Esophagus squamous epithelium (tissue), 5 donors: ENCODE data around the gene DPP9. TPM values are rescaled to one million over a fixed set of nuclear protein-coding genes. Genes with fewer than 3 reads are reported as not detected.

ENCODE experiments used
- DNase-seq: peaks from one replicate; lab custom pipeline; 2025; lab: John Stamatoyannopoulos, UW
- H3K27ac ChIP-seq, 4 donors: fragments of 200-600 bp; sonication (generic); one replicate each; pipeline ENCODE4 v1.5.1; 2016 to 2019; ENCODE audit warnings: mild to moderate bottlenecking in 1 of 4
- H3K27me3 ChIP-seq, 4 donors: fragments of 200-600 bp; sonication (generic); 1 replicate in 3 of 4; 2 replicates in 1 of 4; pipeline versions ENCODE4 v1.5.1 to v1.6.0; 2017 to 2021; ENCODE audit warnings: antibody characterized with exemption in 1 of 4
- H3K36me3 ChIP-seq, 3 donors: fragments of 200-600 bp; sonication (generic); one replicate each; pipeline ENCODE4 v1.5.1; 2016 to 2019
- H3K4me1 ChIP-seq, 3 donors: fragments of 200-600 bp; sonication (generic); one replicate each; pipeline ENCODE4 v1.5.1; 2017 to 2019
- H3K4me3 ChIP-seq, 4 donors: fragments of 200-600 bp; sonication (generic); 1 replicate in 3 of 4; 2 replicates in 1 of 4; pipeline ENCODE4 v1.5.1; 2016 to 2019; ENCODE audit warnings: mild to moderate bottlenecking in 2 of 4, moderate library complexity in 1 of 4
- H3K9me3 ChIP-seq, 3 donors: fragments of 200-600 bp; sonication (generic); one replicate each; pipeline ENCODE4 v1.5.1; 2016 to 2019
- CTCF ChIP-seq, 6 experiments: fragments of 450-650 bp in 4 of 6; fragments of 200-600 bp in 2 of 6; sonication (generic) in 2 of 6; IDR thresholded peaks; one replicate each; pipeline ENCODE4 v1.5.1; 2016 to 2019; ENCODE audit warnings: antibody characterized with exemption in 6 of 6, mild to moderate bottlenecking in 4 of 6, moderate library complexity in 4 of 6
- POLR2A ChIP-seq, 4 donors: fragments of 450-650 bp; IDR thresholded peaks; one replicate each; pipeline ENCODE4 v1.6.1; 2017; ENCODE audit warnings: antibody characterized with exemption in 4 of 4, mild to moderate bottlenecking in 4 of 4, moderate library complexity in 3 of 4
- WGBS, 2 donors: methylation state at CpG; one replicate each; pipeline ENCODE4 v1.1.5; 2018; 5-methylcytosine and 5-hydroxymethylcytosine counted together
- intact Hi-C: fragments of 100-400 bp; cut with DNase I; formaldehyde crosslinking; loops from one replicate; pipeline ENCODE4 v1.15.0; 2022
- total RNA-seq, 4 donors: library from RNA; depleted of rRNA; stranded (reverse); fragments of >200 nt; gene quantifications; one replicate each; pipeline ENCODE4 v1.1.0, GENCODE V29; 2016
- donor health status: DM: yes; HTN: yes; CAD: no.

The DPP9 gene
- total RNA-seq, 4 donors from 2014 or later = 32.8 to 51.5 (median 47.7) TPM

- Histone ChIP-seq H3K36me3 (peaks cover 22 to 95% (median 44%) of the 10 kb centered on the region in 3 donors), H3K27ac (no peak overlapping the region), H3K9me3 (peaks cover 0 to 4% (median 0%) of the 10 kb centered on the region in 3 donors), H3K4me1 (no peaks in the 10 kb centered on the region), H3K4me3 (no peak overlapping the region), H3K27me3 (no peaks in the 10 kb centered on the region)
- TF ChIP-seq CTCF (IDR thresholded peaks at IDR 0.05) = no peak
- TF ChIP-seq POLR2A (IDR thresholded peaks at IDR 0.05) = no peak
- 88 to 89% methylated on average over 6 of the region's 6 CpGs for WGBS, 2 donors
- intact Hi-C loops = no loop called here
- DNase-seq = no peak
Observed at GRCh38 chr19:4662812-4663211, 60.8 kb downstream of the DPP9 start.

GRCh38 chr19:4662020-4662695 lies 61.5 kb downstream of the DPP9 start:
- H3K4me3 ChIP-seq = no peak overlapping the region
- no peak for DNase-seq
- peaks cover 0 to 4% (median 0%) of the 10 kb centered on the region in 3 donors for H3K9me3 ChIP-seq
- H3K36me3 ChIP-seq = peaks cover 22 to 95% (median 47%) of the 10 kb centered on the region in 3 donors
- 77 to 95% methylated on average over 9 to 13 of the region's 20 CpGs for WGBS, 2 donors
- TF ChIP-seq CTCF (IDR thresholded peaks at IDR 0.05) (no peak), POLR2A (IDR thresholded peaks at IDR 0.05) (no peak)
- no peaks in the 10 kb centered on the region for H3K4me1 ChIP-seq
- H3K27me3 ChIP-seq = no peaks in the 10 kb centered on the region
- intact Hi-C loops = no loop called here
- H3K27ac ChIP-seq = no peak overlapping the region

- Histone ChIP-seq H3K36me3 (peaks cover 16 to 95% (median 43%) of the 10 kb centered on the region in 3 donors), H3K27ac (no peak overlapping the region), H3K9me3 (peaks cover 0 to 4% (median 0%) of the 10 kb centered on the region in 3 donors), H3K27me3 (no peaks in the 10 kb centered on the region), H3K4me1 (no peaks in the 10 kb centered on the region), H3K4me3 (no peak overlapping the region)
- intact Hi-C loops = no loop called here
- TF ChIP-seq CTCF (IDR thresholded peaks at IDR 0.05) (no peak), POLR2A (IDR thresholded peaks at IDR 0.05) (no peak)
- 74% methylated on average over 4 of the region's 4 CpGs; no CpG with 5 or more reads in 1 of the 2 donors for WGBS, 2 donors
- DNase-seq = no peak
Observed at GRCh38 chr19:4660993-4661392, 62.6 kb downstream of the DPP9 start.

- WGBS, 2 donors = 69 to 100% methylated on average over 5 of the region's 15 CpGs
- H3K4me1 ChIP-seq = no peaks in the 10 kb centered on the region
- H3K27ac ChIP-seq = no peak overlapping the region
- intact Hi-C loops = no loop called here
- TF ChIP-seq CTCF (IDR thresholded peaks at IDR 0.05) (peak in 3 of 6 experiments; percentile 7 to 32 (median 13)), POLR2A (IDR thresholded peaks at IDR 0.05) (no peak)
- H3K27me3 ChIP-seq = no peaks in the 10 kb centered on the region
- H3K9me3 ChIP-seq = peaks cover 0 to 4% (median 0%) of the 10 kb centered on the region in 3 donors
- DNase-seq = no peak
- H3K36me3 ChIP-seq = peaks cover 16 to 94% (median 43%) of the 10 kb centered on the region in 3 donors
- H3K4me3 ChIP-seq = no peak overlapping the region
Observed at GRCh38 chr19:4660181-4660791, 63.4 kb downstream of the DPP9 start.

GRCh38 chr19:4657835-4658234 lies 65.8 kb downstream of the DPP9 start:
- H3K36me3 ChIP-seq = peaks cover 16 to 91% (median 30%) of the 10 kb centered on the region in 3 donors
- DNase-seq = no peak
- intact Hi-C loops = no loop called here
- no peak overlapping the region for H3K27ac ChIP-seq
- 79% methylated on average over 8 of the region's 8 CpGs; no CpG with 5 or more reads in 1 of the 2 donors for WGBS, 2 donors
- H3K4me3 ChIP-seq = no peak overlapping the region
- H3K9me3 ChIP-seq = peaks cover 0 to 4% (median 0%) of the 10 kb centered on the region in 3 donors
- H3K4me1 ChIP-seq = no peaks in the 10 kb centered on the region
- no peak for TF ChIP-seq CTCF (IDR thresholded peaks at IDR 0.05)
- no peak for TF ChIP-seq POLR2A (IDR thresholded peaks at IDR 0.05)
- H3K27me3 ChIP-seq = no peaks in the 10 kb centered on the region
